Eye (tissue), 1 donor: ENCODE data around the gene UNKL.
"Not testable (repeated sequence)": the region's sequence is repeated elsewhere in the genome, so short reads cannot be mapped to it uniquely, and the experiment has no call there.

Experiments
- DNase-seq: peaks from one replicate; pipeline ENCODE4 v3.0.0-alpha.2; 2015

The UNKL gene

GRCh38 chr16:1445518-1446203 is 31.2 kb upstream of the UNKL start:
- DNase-seq, result no peak

GRCh38 chr16:1444730-1445517 is 30.4 kb upstream of the UNKL start:
- DNase-seq, result no peak

GRCh38 chr16:1443980-1444729 is 29.7 kb upstream of the UNKL start, which contains the start of gene CCDC154:
Gene CCDC154 (minus strand): TSS chr16:1444556. CDS start chr16:1444322, 234 bp downstream.
- DNase-seq, result no peak

GRCh38 chr16:1443403-1443973 is 29.0 kb upstream of the UNKL start:
- no peak for DNase-seq

GRCh38 chr16:1442697-1443096 is 28.2 kb upstream of the UNKL start:
- no peak for DNase-seq

- DNase-seq, result no peak
These were observed 26.9 kb upstream of the UNKL start for GRCh38 chr16:1441391-1441829.

GRCh38 chr16:1439699-1440074 is 25.2 kb upstream of the UNKL start:
- not testable (repeated sequence) for DNase-seq

GRCh38 chr16:1439058-1439698 is 24.7 kb upstream of the UNKL start:
- DNase-seq, result no peak

GRCh38 chr16:1438229-1439057 is 23.9 kb upstream of the UNKL start:
- no peak for DNase-seq

GRCh38 chr16:1437606-1438005 is 23.1 kb upstream of the UNKL start:
- peak; percentile 31 for DNase-seq

- DNase-seq, result no peak
These were observed 22.3 kb upstream of the UNKL start for GRCh38 chr16:1436731-1437355.

GRCh38 chr16:1435921-1436697 is 21.6 kb upstream of the UNKL start:
- DNase-seq, result no peak

GRCh38 chr16:1434644-1435592 is 20.4 kb upstream of the UNKL start:
- no peak for DNase-seq

- no peak for DNase-seq
These were observed 19.3 kb upstream of the UNKL start for GRCh38 chr16:1433756-1434155.

GRCh38 chr16:1433263-1433560 is 18.7 kb upstream of the UNKL start:
- no peak for DNase-seq

- no peak for DNase-seq
These were observed 18.1 kb upstream of the UNKL start for GRCh38 chr16:1432388-1433262.

GRCh38 chr16:1431497-1432270 is 17.2 kb upstream of the UNKL start:
- DNase-seq, result no peak
